Ovary (tissue), 9 donors: Measurements from ENCODE around the gene C10orf105. TPM values are rescaled to one million over a fixed set of nuclear protein-coding genes. Genes with fewer than 3 reads are reported as not detected.

ENCODE experiments used
- DNase-seq, 5 donors: peaks; one replicate each; pipeline ENCODE4 v3.0.0-alpha.2; 2019 to 2020
- H3K27ac ChIP-seq, 2 donors: fragments of 200-600 bp; one replicate each; pipeline versions ENCODE4 v1.5.1 to v1.8.0; 2019 to 2022
- H3K27me3 ChIP-seq: fragments of 200-600 bp; one replicate; pipeline ENCODE4 v1.8.0; 2022
- H3K36me3 ChIP-seq: fragments of 200-600 bp; sonication (generic); one replicate; pipeline ENCODE4 v1.5.1; 2019
- H3K4me1 ChIP-seq: one replicate; pipeline ENCODE4 v1.8.1; 2013; ENCODE audit warnings: mild to moderate bottlenecking, moderate library complexity; ENCODE audit not compliant: insufficient read depth
- H3K4me3 ChIP-seq: fragments of 200-600 bp; sonication (generic); one replicate; pipeline ENCODE4 v1.5.1; 2017
- H3K9me3 ChIP-seq, 2 donors: fragments of 200-600 bp in 1 of 2; sonication (generic) in 1 of 2; one replicate each; pipeline versions ENCODE4 v1.5.1 to v1.8.1; 2013 to 2019; ENCODE audit warnings: mild to moderate bottlenecking in 1 of 2, moderate library complexity in 1 of 2
- EP300 ChIP-seq: sonication (generic); formaldehyde crosslinking; IDR thresholded peaks from one replicate; pipeline ENCODE4 v1.6.1; 2017; ENCODE audit warnings: antibody characterized with exemption
- POLR2A ChIP-seq: fragments of 450-650 bp; IDR thresholded peaks from one replicate; pipeline ENCODE4 v1.6.1; 2017; ENCODE audit warnings: antibody characterized with exemption, mild to moderate bottlenecking, moderate library complexity
- WGBS, 3 donors: extraction: QIAGEN DNeasy Blood & Tissue Kit in 1 of 3; methylation state at CpG; one replicate each; pipeline versions ENCODE4 v1.1.5 to v1.1.7; 2013 to 2017; 5-methylcytosine and 5-hydroxymethylcytosine counted together
- intact Hi-C, 4 donors: fragments of 100-400 bp; cut with DNase I; formaldehyde crosslinking; loops; one replicate each; pipeline versions ENCODE4 v1.11.0 to v1.15.1; 2022 to 2023
- polyA plus RNA-seq, 2 donors: library from polyadenylated mRNA; stranded (reverse); fragments of 200-250 nt in 1 of 2; fragments of 350-450 nt in 1 of 2; fragmentation: Illumina TruSeq in 1 of 2; extraction: RNeasy Lipid Tissue Mini Kit (QIAGEN cat#74804) in 1 of 2; gene quantifications; one replicate each; pipeline ENCODE4 v1.2.3, GENCODE V29; 2013 to 2014
- total RNA-seq, 7 donors: library from RNA; depleted of rRNA in 2 of 7; stranded (reverse); fragments of >200 nt in 2 of 7; fragmentation: NEBNext Ultra II Directional in 3 of 7; extraction: Animal tissue kit (Norgen Biotek cat#: 25700) in 3 of 7; gene quantifications; one replicate each; pipeline versions ENCODE4 v1.1.0 to v1.2.4, GENCODE V29; 2016 to 2023
- TF ChIP-seq, protein P1 (sequence below), 3 donors: fragments of 450-650 bp in 2 of 3; fragments of 200-600 bp in 1 of 3; IDR thresholded peaks; one replicate each; pipeline versions ENCODE4 v1.5.1 to v1.8.0; 2016 to 2022; ENCODE audit warnings: antibody characterized with exemption in 3 of 3, mild to moderate bottlenecking in 1 of 3
- donor health status: DM: no; HTN: no; CAD: no; lungs with moderate emphysema.
- donor health status: DM: no; HTN: no; CAD: no.
- donor health status: Bipolar disorder and iron deficiency.
- donor health status: DM: yes; HTN: yes; CAD: no.
- donor health status: DM: no; HTN: no; CAD: no.
- donor health status: DM: yes; HTN: yes; CAD: no.

Gene C10orf105
- total and polyA plus RNA-seq, 9 donors = 0.11 to 0.45 (median 0.27) TPM

DNA sequence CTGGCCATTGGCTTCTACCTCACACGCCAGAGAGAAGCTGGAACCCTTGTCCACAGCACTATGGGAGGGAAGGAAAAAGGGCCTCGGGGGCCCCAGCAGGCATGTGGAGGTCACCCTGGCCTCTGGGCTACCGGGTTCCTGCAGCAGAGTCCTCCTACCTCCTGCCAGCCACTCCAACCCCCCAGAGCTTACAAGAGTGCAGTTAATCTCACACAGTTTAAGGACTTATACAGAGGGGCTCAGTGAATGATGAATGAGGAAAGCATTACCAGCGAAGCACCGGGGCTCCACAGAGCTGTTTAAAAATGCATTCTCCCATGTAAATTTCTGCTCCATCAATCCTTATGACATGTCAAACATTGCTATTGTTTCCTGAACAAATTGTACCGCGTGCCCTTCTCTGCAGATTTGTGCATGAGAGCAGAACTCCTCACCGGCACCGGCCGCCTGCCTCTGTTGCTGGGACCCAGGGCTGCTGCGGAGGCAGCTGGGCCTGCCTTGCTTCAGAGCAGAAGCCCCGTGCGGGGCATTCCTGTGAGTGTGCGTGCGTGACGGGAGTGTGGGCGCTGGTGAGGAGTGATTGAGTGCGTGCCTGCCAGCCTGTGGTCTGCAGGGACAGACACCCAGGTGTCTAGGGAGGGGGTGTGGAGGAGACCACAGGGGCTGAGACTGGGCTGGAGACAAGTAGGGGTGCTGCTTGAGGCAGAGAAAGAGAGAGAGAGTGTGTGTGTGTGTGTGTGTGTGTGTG lies 52.8 kb downstream of the C10orf105 start:
- DNase-seq = no peak
- Histone ChIP-seq H3K27ac (no peak overlapping the region), H3K4me3 (no peak overlapping the region), H3K36me3 (no peaks in the 10 kb centered on the region), H3K9me3 (no peaks in the 10 kb centered on the region), H3K4me1 (no peaks in the 10 kb centered on the region), H3K27me3 (no peaks in the 10 kb centered on the region)
- WGBS, 3 donors = 66 to 79% (median 78%) methylated on average over 18 of the region's 18 CpGs
- intact Hi-C loops = no loop called here
- TF ChIP-seq, protein P1, sequence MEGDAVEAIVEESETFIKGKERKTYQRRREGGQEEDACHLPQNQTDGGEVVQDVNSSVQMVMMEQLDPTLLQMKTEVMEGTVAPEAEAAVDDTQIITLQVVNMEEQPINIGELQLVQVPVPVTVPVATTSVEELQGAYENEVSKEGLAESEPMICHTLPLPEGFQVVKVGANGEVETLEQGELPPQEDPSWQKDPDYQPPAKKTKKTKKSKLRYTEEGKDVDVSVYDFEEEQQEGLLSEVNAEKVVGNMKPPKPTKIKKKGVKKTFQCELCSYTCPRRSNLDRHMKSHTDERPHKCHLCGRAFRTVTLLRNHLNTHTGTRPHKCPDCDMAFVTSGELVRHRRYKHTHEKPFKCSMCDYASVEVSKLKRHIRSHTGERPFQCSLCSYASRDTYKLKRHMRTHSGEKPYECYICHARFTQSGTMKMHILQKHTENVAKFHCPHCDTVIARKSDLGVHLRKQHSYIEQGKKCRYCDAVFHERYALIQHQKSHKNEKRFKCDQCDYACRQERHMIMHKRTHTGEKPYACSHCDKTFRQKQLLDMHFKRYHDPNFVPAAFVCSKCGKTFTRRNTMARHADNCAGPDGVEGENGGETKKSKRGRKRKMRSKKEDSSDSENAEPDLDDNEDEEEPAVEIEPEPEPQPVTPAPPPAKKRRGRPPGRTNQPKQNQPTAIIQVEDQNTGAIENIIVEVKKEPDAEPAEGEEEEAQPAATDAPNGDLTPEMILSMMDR (IDR thresholded peaks at IDR 0.05) = no peak
- no peak for TF ChIP-seq POLR2A
- no peak for TF ChIP-seq EP300

DNA sequence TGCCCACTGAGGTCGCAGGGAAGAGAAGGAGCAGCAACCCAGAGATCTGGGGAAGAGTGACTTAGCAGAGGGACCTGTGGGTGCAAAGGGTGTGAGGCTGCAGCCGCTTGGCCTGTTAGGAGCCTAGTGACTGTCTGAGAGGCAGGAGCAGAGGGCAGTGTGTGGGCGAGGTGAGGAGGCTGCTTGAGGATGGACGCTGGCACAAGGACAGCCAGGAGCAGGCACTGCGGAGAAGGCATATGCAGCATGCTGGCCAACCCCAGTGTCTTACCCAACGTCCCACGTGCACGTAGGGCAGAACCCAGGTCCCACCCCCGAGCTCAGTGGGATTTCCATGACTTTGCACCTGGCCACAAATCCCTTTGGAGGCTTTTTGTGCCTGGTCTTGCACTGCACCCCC lies 54.1 kb downstream of the C10orf105 start:
- intact Hi-C loops = no loop called here
- H3K9me3 ChIP-seq = no peaks in the 10 kb centered on the region
- no peak for DNase-seq
- H3K36me3 ChIP-seq = no peaks in the 10 kb centered on the region
- H3K27ac ChIP-seq = no peak overlapping the region
- 86 to 91% (median 90%) methylated on average over 9 of the region's 9 CpGs for WGBS, 3 donors
- H3K4me1 ChIP-seq = no peaks in the 10 kb centered on the region
- no peak for TF ChIP-seq POLR2A
- TF ChIP-seq EP300 = no peak
- TF ChIP-seq, protein P1 (IDR thresholded peaks at IDR 0.05) = no peak
- H3K27me3 ChIP-seq = no peaks in the 10 kb centered on the region
- H3K4me3 ChIP-seq = no peak overlapping the region

DNA sequence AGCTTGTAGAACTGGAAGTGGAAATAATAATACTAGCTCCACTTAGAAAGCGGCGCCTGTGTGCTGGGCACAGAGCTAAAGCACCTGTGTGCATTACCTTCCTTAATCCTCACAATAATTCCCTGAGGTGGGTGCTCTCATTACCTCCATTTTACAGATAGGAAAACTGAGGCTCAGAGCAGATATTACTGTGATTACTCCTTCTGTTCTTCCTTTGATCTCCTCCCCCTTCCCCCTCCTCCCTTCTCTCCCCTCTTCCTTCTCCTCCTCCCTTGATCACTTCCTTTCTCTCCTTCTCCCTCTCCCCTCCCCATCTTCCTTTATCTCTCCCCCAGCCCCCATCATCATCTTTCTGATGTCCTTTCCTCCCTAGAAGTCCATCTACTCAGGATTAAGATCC lies 55.0 kb downstream of the C10orf105 start:
- no peak for DNase-seq
- H3K27me3 ChIP-seq = no peaks in the 10 kb centered on the region
- TF ChIP-seq EP300 (no peak), POLR2A (no peak)
- TF ChIP-seq, protein P1 (IDR thresholded peaks at IDR 0.05) = no peak
- no peaks in the 10 kb centered on the region for H3K9me3 ChIP-seq
- 63 to 93% (median 70%) methylated on average over 2 of the region's 2 CpGs for WGBS, 3 donors
- H3K4me1 ChIP-seq = no peaks in the 10 kb centered on the region
- intact Hi-C loops = no loop called here
- no peak overlapping the region for H3K4me3 ChIP-seq
- H3K36me3 ChIP-seq = no peaks in the 10 kb centered on the region
- no peak overlapping the region for H3K27ac ChIP-seq

DNA sequence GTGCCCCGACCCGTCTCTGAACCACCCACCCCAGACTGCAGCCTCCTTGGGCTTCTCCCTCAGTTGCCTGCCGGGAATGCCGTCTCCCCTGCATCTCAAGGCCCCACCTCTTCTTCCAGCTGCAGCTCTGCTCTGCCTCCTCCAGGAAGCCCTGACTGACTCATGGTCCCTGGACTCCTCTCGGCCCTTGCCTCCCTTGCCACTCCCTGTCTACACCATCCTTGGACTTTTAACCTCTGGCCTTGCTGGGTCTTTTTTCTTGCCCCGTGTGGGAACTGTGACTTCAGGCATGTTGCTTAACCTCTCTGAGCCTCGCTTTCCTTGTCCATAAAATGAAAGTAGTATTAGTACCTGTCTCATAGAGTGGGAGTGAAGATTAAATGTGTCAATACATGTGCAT lies 56.3 kb downstream of the C10orf105 start:
- Histone ChIP-seq H3K27ac (no peak overlapping the region), H3K4me1 (no peaks in the 10 kb centered on the region), H3K4me3 (no peak overlapping the region), H3K27me3 (no peaks in the 10 kb centered on the region), H3K36me3 (no peaks in the 10 kb centered on the region), H3K9me3 (no peaks in the 10 kb centered on the region)
- intact Hi-C loops = no loop called here
- DNase-seq = no peak
- no peak for TF ChIP-seq EP300
- 83 to 86% (median 85%) methylated on average over 7 of the region's 7 CpGs for WGBS, 3 donors

DNA sequence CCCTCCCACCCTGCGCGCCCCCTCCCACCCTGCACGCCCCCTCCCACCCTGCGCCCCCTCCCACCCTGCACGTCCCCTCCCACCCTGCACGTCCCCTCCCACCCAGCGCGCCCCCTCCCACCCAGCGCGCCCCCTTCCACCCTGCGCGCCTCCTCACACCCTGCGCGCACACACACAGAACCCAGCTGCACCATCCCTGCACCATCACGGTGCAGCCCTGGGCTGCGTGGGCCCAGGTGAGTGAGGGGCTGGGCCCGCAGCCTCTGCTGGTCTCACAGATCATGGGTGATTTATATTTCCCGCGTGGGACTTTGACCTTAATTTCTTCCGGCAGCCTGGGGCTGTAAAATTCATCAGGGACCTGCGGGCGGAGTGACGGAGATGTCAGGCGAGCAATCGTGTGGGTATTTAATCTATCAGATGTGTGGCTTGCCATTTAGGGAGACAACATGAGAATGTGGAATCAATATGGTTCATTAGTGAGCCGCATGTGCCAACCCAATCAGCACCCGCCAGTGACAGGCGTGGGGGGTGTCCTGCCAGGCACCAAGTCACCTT lies 57.7 kb downstream of the C10orf105 start:
- no peak for DNase-seq
- Histone ChIP-seq H3K27me3 (no peaks in the 10 kb centered on the region), H3K36me3 (no peaks in the 10 kb centered on the region), H3K27ac (no peak overlapping the region), H3K4me3 (no peak overlapping the region), H3K4me1 (no peaks in the 10 kb centered on the region), H3K9me3 (no peaks in the 10 kb centered on the region)
- TF ChIP-seq, protein P1 (IDR thresholded peaks at IDR 0.05) = no peak
- TF ChIP-seq EP300 (no peak), POLR2A (no peak)
- intact Hi-C loops = no loop called here
- WGBS, 3 donors = 80 to 86% (median 85%) methylated on average over 22 to 27 of the region's 28 CpGs
